ENCODE results near the gene MYCN.

DNA sequence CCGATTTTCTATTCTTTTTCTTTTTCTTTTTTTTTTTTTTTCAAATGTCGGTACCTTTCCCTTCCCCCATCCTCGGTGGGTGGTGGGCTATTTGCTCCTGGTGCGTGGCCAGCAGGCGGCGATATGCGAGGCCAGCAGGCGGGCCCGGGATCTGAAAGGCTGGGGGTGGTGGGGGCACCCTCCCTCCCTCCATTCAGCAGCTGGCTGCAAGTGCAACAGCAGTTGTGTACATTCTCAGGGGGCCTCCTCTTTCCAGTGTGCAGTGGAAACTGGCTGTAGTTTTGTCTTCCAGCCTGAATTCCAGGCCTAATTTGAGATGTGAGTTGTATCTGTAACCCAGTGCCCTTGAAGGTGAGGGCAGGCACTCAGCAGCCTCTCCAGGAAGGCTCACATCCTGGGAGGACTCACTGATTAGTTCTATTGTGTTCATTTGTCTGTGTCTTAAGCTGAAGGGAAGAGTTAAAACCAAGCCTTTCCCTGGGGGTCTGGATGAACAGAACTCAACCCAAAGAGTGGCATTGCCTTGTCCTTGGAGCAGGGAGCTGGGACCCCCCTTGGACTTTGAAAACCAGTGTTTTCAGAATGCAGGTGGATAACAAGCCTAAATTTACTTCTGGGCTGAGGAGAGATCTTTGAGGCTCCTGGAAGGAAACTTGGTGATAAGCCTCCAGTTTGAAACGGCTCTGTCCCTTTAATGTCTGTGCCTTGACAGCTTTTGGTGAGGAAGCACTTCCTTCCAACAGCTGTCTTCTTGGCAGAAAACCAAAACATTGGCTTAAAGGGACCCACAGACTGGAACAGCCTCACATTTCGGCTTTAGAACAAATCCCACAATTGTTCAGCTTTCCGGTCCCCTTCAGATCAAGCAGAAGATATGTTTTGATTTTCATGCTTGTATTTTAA is 3.3 kb downstream of the MYCN start:
- TF ChIP-seq, protein P1, sequence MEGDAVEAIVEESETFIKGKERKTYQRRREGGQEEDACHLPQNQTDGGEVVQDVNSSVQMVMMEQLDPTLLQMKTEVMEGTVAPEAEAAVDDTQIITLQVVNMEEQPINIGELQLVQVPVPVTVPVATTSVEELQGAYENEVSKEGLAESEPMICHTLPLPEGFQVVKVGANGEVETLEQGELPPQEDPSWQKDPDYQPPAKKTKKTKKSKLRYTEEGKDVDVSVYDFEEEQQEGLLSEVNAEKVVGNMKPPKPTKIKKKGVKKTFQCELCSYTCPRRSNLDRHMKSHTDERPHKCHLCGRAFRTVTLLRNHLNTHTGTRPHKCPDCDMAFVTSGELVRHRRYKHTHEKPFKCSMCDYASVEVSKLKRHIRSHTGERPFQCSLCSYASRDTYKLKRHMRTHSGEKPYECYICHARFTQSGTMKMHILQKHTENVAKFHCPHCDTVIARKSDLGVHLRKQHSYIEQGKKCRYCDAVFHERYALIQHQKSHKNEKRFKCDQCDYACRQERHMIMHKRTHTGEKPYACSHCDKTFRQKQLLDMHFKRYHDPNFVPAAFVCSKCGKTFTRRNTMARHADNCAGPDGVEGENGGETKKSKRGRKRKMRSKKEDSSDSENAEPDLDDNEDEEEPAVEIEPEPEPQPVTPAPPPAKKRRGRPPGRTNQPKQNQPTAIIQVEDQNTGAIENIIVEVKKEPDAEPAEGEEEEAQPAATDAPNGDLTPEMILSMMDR (IDR thresholded peaks at IDR 0.05), result no peak
- TF ChIP-seq POLR2A (IDR thresholded peaks at IDR 0.05) (no peak), POLR2AphosphoS5 (IDR thresholded peaks at IDR 0.05) (no peak)

All from prostate gland (tissue), 2 donors.